ENCODE data around the gene ATOH1. TPM values are rescaled to one million over a fixed set of nuclear protein-coding genes. Genes with fewer than 3 reads are reported as not detected.

ATOH1 gene
- total RNA-seq: not detected
- long read RNA-seq: 0 reads

GRCh38 chr4:93828332-93828994, at the start of gene ATOH1:
Gene ATOH1, plus strand, starts transcription at chr4:93828753. Its CDS starts 174 bp downstream, at chr4:93828927.
- ATAC-seq (peak; percentile 54 to 63), DNase-seq (peak; percentile 26)
- intact Hi-C loops (cut with DNase I): no loop called here

- no peak for DNase-seq
- intact Hi-C loops (cut with DNase I): no loop called here
- ATAC-seq: no peak
Measured at GRCh38 chr4:93779228-93779627, 49.3 kb upstream of the ATOH1 start.

- no peak for ATAC-seq
- intact Hi-C loops (cut with DNase I): no loop called here
- no peak for DNase-seq
Measured at GRCh38 chr4:93780080-93780479, 48.5 kb upstream of the ATOH1 start.

GRCh38 chr4:93781198-93781597, 47.4 kb upstream of the ATOH1 start:
- intact Hi-C loops (cut with DNase I): no loop called here
- ATAC-seq (no peak), DNase-seq (no peak)

- no peak for DNase-seq
- intact Hi-C loops (cut with DNase I): no loop called here
- ATAC-seq: no peak
Measured at GRCh38 chr4:93786149-93786548, 42.4 kb upstream of the ATOH1 start.

GRCh38 chr4:93788712-93789111, 39.8 kb upstream of the ATOH1 start:
- DNase-seq (no peak), ATAC-seq (no peak)
- intact Hi-C loops (cut with DNase I): no loop called here

- DNase-seq: peak; percentile 35
- intact Hi-C loops (cut with DNase I): loop anchor here (2.0 to 5.0 kb wide), 3 partner anchors 335 to 466 kb away; no protein-coding TSS in a partner anchor
Measured at GRCh38 chr4:93791570-93792195, 36.9 kb upstream of the ATOH1 start.

GRCh38 chr4:93802045-93802444, 26.5 kb upstream of the ATOH1 start:
- DNase-seq: no peak
- intact Hi-C loops (cut with DNase I): no loop called here
- ATAC-seq: no peak

More at GRCh38 chr4:93791570-93792195, 36.9 kb upstream of the ATOH1 start:
- ATAC-seq: peak; percentile 59 to 68

GRCh38 chr4:93809773-93810172, 18.8 kb upstream of the ATOH1 start:
- DNase-seq (peak; percentile 57), ATAC-seq (peak; percentile 71 to 88)
- intact Hi-C loops (cut with DNase I): no loop called here

- ATAC-seq: peak; percentile 53 to 80
Measured at GRCh38 chr4:93810340-93810992, 18.1 kb upstream of the ATOH1 start.

GRCh38 chr4:93813092-93813491, 15.5 kb upstream of the ATOH1 start:
- no peak for DNase-seq
- intact Hi-C loops (cut with DNase I): no loop called here

More at GRCh38 chr4:93810340-93810992, 18.1 kb upstream of the ATOH1 start:
- intact Hi-C loops (cut with DNase I): no loop called here
- peak; percentile 39 for DNase-seq

GRCh38 chr4:93814141-93814540, 14.4 kb upstream of the ATOH1 start:
- DNase-seq: no peak
- no peak for ATAC-seq
- intact Hi-C loops (cut with DNase I): no loop called here

More at GRCh38 chr4:93813092-93813491, 15.5 kb upstream of the ATOH1 start:
- ATAC-seq: no peak

- intact Hi-C loops (cut with DNase I): no loop called here
- no peak for ATAC-seq
- peak; percentile 40 for DNase-seq
Measured at GRCh38 chr4:93814722-93815121, 13.8 kb upstream of the ATOH1 start.

GRCh38 chr4:93825551-93826216, 2.9 kb upstream of the ATOH1 start:
- intact Hi-C loops (cut with DNase I): no loop called here
- ATAC-seq: no peak
- no peak for DNase-seq

GRCh38 chr4:93827272-93827947, 1.1 kb upstream of the ATOH1 start:
- intact Hi-C loops (cut with DNase I): no loop called here
- ATAC-seq: peak in 1 of 2 donors; percentile 31
- DNase-seq: no peak

GRCh38 chr4:93828995-93829819, 654 bp downstream of the ATOH1 start:
- DNase-seq (no peak), ATAC-seq (peak; percentile 29 to 53)
- intact Hi-C loops (cut with DNase I): no loop called here

- no peak for ATAC-seq
- intact Hi-C loops (cut with DNase I): no loop called here
- no peak for DNase-seq
Measured at GRCh38 chr4:93829820-93830687, 1.5 kb downstream of the ATOH1 start.

Data from left cardiac atrium (tissue), 4 donors.